Ureter (tissue), 1 donor: ENCODE data around the gene HDGF. TPM values are rescaled to one million over a fixed set of nuclear protein-coding genes. Genes with fewer than 3 reads are reported as not detected.
"Not testable (repeated sequence)": the region's sequence is repeated elsewhere in the genome, so short reads cannot be mapped to it uniquely, and the experiment has no call there.

Source experiments
- DNase-seq: peaks from one replicate; pipeline ENCODE4 v3.0.0-alpha.2; 2020; ENCODE audit warnings: low spot score
- total RNA-seq: library from RNA; stranded (reverse); gene quantifications from one replicate; pipeline ENCODE4 v1.2.4, GENCODE V29; 2023
- donor health status: DM: yes; HTN: yes; CAD: no.

Gene HDGF
- total RNA-seq, 1 donor from 2014 or later: 151 TPM

DNA sequence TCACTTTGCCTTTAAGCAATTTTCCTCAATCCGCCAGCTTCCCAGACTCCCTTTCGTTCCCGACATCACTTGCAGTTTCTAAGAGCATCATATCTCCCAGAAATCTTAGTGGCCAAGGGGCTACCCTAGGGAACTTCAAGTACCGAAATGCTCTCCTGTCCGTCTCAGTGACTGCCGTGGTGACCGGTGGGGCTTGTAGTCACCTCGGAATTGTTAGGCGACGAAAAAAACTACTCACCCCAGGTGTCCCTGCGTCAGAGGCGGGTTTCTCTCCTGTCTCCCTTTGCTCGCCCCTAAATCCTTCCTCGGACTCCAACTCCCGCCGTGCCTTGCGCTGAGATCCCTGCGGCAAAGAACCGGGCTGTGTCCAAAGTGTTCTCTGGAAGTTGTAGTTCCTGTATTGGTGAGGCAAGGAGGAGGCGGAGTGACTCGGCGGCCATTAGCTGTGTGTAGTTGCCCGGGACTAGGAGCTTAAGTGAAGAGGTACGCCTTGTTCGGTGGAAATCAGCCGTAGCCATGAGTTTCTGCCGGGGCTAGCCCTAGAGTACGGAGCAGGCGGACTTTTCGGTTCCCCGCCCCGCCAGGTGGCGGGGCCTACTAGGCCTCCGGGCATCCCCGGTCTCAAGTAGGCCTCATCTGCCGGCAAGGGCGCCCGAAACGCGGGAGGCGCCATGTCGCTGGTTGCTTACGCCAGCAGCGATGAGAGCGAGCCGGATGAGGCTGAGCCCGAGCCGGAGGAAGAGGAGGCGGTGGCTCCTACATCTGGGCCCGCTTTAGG, 15.8 kb upstream of the HDGF start, which contains the start of gene PRCC:
PRCC (plus strand) TSS at position 435 of the 778 bp plus-strand sequence; CDS start at position 672, 237 bp downstream.
- peak; percentile 98 for DNase-seq

DNA sequence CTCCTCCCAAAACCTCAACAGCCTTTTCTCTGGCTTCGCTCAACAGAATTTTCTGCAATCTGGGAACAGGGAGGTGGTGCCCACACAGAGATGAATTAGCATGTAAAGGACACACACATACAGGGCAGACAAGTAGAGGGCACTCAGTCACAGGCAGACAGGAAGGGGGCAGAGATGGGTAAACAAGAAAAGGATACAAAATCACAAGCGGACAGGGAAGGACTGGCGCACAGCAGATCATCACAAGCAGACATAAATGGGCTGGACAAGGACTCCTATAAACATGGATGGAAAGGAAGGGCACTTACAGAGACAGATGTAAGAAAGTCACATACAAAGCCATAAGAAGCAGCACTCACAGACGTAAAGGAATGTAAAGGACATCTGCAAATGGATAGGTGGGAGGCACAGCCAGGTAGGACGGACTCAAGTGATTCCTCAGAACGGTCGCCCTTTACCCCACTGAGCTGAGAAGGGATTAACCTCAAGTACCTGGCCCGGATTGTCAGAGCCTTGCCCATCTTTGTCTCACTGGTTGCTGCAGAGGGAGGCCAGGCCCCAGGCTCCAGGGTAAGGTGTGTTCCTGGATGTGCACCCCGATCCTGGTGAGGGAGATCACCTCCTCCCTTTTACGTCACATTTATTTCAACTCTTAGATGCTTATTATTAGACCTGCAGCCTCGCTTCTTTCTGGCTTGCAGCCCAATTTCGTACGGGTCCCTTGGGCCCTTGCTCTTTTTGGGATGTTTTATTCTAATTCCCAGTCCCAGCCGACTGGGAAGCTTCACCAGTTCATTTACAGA, 15.0 kb upstream of the HDGF start:
- DNase-seq: no peak

DNA sequence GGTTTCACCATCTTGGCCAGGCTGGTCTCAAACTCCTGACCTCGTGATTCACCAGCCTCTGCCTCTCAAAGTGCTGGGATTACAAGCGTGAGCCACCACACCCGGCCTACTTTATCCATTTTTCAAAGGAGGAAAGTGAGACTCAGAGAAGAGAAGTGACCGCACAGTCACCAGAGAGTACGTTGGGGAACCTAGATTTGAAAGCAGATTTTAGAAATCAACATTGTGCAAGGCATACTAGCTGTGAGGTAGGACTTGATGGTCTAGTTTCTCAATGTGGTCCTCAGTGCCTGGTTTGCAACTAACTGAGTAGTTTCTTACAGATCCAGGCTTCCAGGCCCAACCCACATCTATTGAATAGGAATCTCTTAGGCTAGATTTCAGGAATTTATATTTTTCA, 14.2 kb upstream of the HDGF start:
- DNase-seq: no peak

DNA sequence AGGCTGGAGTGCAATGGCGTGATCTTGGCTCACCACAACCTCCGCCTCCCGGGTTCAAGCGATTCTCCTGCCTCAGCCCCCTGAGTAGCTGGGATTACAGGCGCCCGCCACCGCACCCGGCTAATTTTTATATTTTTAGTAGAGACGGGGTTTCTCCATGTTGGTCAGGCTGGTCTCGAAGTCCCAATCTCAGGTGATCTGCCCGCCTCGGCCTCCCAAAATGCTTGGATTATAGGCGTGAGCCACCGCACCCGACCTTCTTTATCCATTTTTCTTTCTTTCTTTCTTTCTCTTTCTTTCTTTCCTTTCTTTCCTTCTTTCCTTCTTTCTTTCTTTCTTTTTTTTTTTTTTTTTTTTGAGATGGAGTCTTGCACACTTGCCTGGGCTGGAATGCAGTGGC, 13.7 kb upstream of the HDGF start:
- not testable (repeated sequence) for DNase-seq

DNA sequence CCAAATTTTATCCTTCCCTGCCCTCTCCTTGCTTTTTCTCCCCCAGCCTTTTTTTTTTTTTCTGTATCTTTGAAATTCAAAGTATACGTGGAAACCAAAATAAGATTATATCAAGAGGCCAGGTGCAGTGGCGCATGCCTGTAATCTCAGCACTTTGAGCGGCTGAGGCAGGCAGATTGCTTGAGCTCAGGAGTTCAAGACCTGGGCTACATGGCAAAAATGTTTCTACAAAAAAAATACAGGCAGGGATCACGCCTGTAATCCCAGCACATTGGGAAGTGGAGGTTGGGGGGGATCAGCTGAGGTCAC, 9.3 kb upstream of the HDGF start:
- no peak for DNase-seq

DNA sequence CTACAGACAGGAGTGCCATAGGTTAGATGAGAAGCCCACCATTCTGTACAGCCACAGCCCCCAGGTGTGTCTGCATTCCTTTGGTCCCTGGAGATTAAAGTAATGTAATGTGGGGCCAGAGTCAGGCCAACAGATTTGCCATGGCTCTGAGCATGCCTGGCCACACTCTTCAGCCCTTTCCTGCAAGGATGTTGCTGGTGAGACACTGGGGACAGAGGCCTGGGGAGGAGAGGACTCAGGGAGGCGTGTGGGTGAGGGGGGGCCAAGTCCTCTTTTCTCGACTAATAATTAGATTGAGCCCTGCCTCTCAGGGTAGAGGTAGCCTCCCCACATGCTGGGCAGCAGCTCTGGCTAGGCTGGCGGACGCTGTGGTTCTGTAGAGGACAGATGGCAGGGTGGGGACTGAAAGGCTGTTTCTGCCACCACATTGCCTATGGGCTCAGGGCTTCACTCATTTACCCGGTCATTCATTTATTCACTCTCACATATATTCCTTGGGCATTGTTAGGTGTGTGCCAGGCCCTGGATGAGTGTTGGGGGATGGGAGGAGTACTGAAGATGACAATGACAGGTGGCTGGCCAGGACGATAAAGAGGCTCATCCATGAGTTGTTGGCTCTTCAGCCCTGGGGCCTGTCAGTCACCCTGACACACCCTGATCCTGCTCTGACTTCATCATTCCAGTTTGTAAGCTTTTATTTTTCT, 8.8 kb upstream of the HDGF start:
- DNase-seq: no peak

DNA sequence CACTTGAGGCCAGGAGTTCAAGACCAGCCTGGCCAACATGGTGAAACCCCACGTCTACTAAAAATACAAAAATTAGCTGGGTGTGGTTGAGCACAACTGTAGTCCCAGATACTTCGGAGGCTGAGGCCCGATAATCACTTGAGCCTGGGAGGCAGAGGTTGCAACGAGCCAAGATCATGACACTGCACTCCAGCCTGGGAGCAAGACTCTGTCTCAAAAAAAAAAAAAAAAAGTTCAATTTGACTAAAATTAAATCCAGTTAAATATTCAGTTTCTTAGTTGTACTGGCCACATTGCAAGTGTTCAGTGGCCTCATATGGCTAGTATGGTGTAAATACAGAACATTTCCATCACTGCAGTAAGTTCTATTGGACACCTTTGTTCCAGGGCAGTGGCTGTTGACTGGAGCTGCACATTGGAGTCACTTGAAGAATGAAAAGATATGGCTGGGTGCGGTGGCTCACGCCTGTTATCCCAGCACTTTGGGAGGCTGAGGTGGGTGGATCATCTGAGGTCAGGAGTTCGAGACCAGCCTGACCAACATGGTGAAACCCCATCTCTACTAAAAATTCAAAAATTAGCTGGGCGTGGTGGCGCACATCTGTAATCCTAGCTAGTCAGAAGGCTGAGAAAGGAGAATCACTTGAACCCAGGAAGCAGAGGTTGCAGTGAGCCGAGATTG, 6.2 kb upstream of the HDGF start:
- not testable (repeated sequence) for DNase-seq

DNA sequence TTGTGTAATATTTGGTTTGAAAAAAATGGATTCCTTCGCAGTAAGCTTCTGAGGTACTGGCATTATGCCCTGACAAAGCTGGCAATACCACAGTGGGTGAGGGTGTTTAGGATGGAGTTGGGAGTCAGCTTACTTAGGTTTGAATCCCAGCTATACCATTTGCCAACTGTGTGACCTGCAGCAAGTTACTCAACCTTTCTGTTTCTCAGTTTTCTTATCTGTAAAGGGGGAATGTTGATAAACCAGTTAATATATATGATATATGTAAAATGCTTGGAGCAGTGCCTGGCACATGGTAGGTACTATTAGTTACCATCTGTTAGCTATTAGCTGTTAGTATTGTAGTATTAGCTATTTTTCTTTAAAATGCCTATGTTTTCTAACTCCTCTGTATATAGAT, 4.9 kb upstream of the HDGF start:
- DNase-seq: no peak

DNA sequence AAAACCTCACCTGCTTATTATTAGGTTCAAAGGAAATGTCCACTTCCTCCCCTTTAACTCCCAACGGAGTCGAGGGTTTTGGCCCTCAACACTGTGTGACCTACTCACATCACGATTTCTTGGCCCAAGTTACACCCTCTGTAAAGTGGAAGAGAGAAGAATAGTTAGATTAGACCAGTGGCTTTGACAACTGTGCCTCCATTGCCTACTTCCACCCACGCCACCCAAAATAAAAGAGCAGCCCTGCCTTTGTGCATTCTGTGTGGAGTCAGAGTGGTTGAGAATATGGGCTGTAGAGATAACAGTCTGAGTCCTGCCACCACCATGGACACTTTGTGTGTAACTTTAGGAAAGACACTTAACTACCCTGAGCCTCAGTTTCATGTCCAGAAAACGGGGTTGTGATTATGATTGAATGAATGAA, 4.1 kb upstream of the HDGF start:
- no peak for DNase-seq

DNA sequence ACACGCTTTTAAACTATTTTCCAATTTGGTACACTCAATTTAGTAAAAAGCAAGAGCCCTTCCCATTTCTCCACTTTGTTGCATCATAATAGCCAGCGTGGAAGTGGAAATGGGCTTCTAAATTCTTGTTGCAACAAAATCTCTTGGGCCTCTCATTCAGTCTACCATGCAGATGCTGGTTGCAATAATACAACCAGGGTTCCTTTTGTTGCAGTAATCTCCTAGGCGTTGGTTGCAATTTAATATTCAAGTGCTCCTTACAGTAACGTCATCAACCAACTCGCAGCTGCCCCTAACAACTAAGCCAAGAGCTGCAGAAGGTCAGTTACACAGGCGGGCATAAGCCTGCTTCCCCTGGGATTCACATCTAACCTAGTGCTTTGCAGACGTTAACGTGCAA, 2.7 kb upstream of the HDGF start:
- DNase-seq: no peak

DNA sequence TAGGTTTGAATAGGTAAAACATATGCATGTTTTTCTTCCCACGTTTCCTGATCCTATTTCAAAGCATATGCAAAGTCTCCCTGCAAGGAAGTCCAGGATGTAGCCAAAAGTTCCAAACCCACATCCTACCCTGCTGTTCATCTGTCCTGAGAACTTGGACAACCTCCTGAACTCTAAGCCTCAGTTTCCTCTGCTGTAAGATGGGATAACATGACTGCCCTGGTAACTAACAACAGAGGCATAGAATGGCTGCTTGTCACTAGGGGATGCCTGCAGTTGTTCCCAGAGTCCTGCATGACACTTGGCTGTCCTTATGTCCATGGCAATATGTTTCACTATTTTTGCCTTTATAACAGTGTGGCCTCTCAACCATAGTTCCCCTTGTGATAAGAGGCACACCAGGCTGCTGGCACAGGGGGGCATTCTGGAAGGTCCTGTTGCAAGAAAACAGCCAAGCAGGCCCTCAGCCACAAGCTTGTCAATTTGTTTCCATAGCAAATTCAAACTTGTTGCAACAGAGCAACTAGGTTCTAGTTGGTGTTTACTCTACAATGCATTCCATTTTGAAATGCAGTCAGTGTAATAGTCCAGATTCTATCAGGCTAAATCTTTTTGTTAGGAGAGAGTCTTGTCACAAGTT, 1.5 kb upstream of the HDGF start:
- no peak for DNase-seq

DNA sequence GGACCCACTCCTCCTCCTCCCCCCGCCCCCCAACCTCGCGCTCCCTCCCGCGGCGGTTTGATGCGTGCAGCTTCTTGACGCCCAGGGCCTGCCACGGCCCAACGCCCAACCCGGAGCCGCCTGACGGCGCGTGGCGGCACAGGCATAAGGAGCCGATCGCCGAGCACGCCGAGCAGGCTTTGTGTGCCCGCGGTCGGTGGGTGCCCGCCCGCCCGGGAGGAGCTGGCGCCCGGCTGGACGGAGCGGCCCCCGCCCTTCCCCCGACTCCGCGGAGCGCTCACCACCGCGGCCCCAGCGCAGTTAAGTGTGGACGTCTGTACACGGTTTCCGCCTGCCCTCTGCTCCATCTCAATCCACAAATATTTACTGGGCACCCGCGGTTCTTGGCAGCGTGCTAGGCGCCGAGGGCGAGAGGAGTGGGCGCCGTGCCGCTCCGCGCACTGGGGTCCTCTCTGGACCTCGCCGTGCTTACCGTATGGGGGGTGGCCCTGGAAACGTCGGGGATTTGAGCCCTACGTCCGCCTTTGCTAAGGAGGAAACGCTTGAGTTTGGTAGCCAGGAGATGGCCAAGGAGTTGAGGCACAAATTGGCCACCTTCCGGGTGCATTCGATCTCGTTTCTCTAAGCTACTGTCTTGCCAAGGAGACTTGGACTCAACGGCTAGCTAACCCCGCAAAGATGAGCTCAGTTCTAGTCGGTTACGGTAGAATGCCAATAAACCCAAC, 444 bp upstream of the HDGF start:
- peak; percentile 99 for DNase-seq

DNA sequence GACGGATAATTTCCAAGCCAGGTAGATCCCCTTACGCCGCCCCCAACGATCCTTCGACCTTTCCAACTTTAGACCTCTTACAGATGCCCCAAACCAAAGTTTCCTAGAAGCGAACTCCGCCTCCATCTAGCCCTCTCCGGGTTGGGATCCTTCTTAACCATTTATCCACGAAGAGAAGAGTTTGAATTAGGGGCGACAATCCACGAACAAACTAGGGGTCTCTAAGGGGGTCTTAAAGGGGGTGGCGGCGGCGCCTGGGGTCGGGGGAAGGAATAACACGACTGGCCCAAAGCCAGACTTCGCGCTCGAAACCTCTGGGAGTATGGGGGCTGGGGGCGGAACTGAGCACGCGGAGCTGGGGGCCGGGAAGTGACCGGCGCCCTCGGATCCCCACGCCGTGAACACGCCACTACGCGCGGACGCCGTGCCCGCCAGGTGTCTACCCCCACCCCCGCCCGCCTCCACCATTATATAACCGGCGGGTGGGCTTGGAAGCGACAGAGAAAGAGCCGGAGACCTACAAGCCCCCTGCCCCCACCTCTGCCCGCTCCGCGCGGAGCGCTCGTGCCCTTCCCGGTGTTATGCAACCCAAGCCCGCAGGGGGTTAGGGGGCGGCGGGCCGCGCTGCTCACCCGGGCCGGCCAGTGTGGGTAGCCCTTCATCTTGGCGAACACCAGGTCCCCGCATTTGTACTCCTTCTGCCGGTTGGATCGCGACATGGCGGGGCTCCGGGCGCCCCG, 594 bp downstream of the HDGF start:
- peak; percentile 73 for DNase-seq

DNA sequence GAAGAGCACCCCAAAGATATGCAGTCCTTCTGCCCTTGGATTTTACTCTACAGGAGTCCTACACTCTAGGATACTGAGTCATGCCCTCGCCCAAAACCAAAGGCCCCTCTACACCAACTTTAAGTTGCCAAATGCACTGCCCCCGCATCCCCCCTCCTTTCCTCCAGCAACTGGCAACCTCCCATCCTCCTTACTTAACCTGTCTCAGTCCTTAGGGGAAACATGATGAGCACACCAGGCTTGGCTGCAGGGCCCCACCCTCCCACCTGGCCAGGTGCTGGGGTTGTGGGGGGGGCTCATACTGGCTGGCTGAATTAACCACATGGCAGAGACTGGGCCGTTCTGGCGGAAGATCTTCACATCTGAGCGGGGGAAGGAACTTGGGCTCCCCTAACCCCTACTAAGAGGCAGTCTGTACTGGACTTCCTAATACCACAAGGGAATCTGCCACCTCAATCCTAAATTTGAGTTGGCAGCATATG, 1.2 kb downstream of the HDGF start:
- DNase-seq: peak; percentile 79

DNA sequence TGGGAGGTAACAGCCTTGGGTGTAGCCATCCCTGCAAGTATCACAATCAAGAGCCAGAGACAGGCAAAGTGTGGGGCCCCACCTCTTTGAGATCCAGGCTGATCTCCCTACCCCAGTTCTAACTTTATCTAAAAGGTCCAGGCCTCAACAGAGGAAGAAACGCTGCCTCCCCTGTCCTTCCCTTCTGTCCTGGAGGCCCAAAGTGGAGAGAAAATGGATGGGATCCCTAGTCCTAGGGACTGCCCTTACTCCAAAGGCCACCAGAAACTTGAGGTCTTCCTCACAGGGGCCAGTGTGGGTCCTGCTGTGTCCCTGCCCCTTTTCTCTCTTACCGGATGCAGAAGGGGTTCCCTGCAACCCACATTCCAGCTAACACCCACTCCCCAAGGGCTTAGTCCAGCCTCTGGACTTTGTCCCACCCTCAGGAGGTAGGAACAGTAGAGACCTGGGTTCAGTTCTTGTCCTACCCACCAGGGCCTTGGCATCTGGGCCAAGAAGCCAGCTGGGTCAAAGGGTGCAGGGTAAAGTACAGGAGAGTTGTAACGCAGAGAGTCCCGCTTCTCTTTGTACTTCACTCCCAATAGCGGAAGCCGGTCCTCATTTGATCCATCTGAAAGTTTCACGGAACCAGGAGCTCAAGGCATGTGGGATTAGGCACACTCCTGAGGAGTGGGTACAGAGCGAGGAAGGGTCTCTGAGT, 1.9 kb downstream of the HDGF start:
- no peak for DNase-seq

DNA sequence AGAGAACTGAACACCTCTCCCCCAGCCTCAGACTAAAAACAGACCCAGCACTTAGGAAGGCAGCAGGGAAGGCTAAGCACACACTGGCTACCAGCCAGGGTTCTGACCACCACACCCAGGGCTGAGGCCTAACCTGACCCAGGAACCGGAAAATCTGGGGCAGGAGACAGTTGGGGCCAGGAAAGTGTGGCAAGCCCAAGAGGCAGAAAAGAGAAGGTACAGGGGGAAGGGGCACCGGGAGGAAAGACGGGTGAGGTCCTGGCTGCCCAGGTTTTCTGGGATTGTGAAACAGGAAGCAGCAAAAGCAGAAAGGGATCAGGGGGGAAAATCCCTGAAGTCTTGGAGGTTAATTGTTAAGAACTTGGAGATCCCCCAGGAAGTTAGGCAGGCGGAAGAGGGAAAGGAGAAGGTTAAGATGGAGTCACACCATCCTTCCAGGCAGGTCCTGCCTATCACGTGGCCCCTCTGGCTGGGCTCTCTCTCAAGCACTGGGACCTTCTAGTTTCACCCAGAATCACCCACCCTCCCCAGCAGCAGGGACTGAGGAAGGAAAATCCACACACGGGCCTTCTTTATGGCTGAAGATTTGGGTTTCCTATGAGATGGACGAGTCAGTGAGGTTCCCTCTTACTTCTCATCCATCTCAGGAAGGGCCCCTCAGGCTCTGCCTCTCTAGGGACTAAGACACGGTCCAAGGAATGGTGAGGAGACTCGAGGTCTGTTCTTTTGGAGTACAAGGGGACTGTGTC, 2.6 kb downstream of the HDGF start:
- peak; percentile 77 for DNase-seq

DNA sequence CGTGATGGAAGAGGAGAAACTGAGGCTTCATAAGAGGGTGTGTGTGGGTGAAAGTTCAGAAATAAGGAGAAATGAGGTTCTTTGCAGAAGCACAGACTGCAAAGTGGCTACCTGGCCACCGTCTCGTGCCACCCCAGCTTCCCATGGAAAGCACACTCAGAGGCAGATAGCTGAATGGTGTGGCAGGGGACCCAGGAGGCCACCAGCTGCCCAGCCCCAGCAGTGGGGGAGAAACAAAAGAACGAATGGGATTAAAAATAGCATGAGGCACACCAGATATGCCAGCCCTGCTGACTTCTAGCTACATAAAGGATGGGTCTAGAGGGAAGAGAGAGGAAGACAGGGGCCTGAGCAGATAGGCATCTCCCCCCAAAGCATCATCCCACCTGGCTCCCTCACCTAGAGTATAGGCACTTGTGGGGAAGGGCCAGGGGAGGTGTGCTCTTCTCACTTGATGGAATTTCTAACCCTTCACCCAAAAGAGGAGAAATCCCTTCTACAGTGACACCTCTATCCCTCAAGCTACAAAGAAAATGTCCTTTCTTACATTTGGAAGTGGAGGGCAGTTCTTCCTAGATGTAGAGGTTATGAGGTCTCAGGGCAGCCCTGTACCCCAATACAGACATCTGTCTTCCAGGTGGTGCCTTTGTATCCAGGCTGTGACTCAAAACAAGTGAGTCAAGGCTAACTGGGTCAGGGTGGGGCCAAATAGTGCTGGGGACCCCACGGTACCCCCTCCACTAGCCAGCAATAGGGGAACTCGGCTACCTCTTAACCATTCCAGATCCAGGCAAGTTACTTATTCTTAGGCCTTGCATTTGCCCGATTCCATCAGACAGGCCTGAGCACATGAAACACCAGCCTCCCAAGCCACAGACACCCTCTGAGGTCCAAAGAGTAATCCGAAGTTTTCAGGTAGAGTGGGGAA, 3.5 kb downstream of the HDGF start:
- no peak for DNase-seq
